HG03097 (cell line): ENCODE data around the gene DBX2.
"Not testable (repeated sequence)": the region's sequence is repeated elsewhere in the genome, so short reads cannot be mapped to it uniquely, and the experiment has no call there.

Experiments used
- ATAC-seq: cut with Tn5 transposase; IDR thresholded peaks from one replicate; pipeline ENCODE4 v1.9.1; 2021; ENCODE audit not compliant: unreplicated experiment, low FRiP score

The DBX2 gene

GRCh38 chr12:45012749-45013148, 38.1 kb downstream of the DBX2 start:
- ATAC-seq, result no peak

GRCh38 chr12:45010059-45010458, 40.8 kb downstream of the DBX2 start:
- no peak for ATAC-seq

- ATAC-seq, result no peak
These were observed 42.7 kb downstream of the DBX2 start for GRCh38 chr12:45008211-45008610.

GRCh38 chr12:44999355-44999754, 51.5 kb downstream of the DBX2 start:
- ATAC-seq, result no peak

GRCh38 chr12:44993161-44993560, 57.7 kb downstream of the DBX2 start:
- ATAC-seq, result no peak

GRCh38 chr12:44984863-44985262, 66.0 kb downstream of the DBX2 start:
- ATAC-seq, result not testable (repeated sequence)

GRCh38 chr12:44979918-44980317, 71.0 kb downstream of the DBX2 start:
- no peak for ATAC-seq

GRCh38 chr12:44976246-44976645, 74.7 kb downstream of the DBX2 start:
- ATAC-seq, result no peak

- no peak for ATAC-seq
These were observed 78.0 kb downstream of the DBX2 start for GRCh38 chr12:44972746-44973421.

- no peak for ATAC-seq
These were observed 81.9 kb downstream of the DBX2 start for GRCh38 chr12:44968965-44969364.
